Transverse colon (tissue), 4 donors: ENCODE results near the gene OMA1. TPM values are rescaled to one million over a fixed set of nuclear protein-coding genes. Genes with fewer than 3 reads are reported as not detected.

ENCODE experiments used
- DNase-seq: peaks from one replicate; pipeline ENCODE4 v3.0.0-alpha.2; 2019
- H3K27ac ChIP-seq, 4 donors: fragments of 200-600 bp; sonication (generic); 2 replicates each; pipeline ENCODE4 v1.5.1; 2016 to 2018; ENCODE audit warnings: inconsistent platforms in 4 of 4
- H3K27me3 ChIP-seq: fragments of 200-600 bp; sonication (generic); 2 replicates; pipeline ENCODE4 v1.5.1; 2017; ENCODE audit warnings: inconsistent platforms
- H3K36me3 ChIP-seq, 4 donors: fragments of 200-600 bp; sonication (generic); 2 replicates each; pipeline ENCODE4 v1.5.1; 2017 to 2019; ENCODE audit warnings: inconsistent platforms in 4 of 4
- H3K4me1 ChIP-seq, 4 donors: fragments of 200-600 bp; sonication (generic); 2 replicates each; pipeline ENCODE4 v1.5.1; 2017 to 2020; ENCODE audit warnings: inconsistent platforms in 4 of 4
- H3K4me3 ChIP-seq, 4 donors: fragments of 200-600 bp; sonication (generic); 1 replicate in 1 of 4; 2 replicates in 3 of 4; pipeline versions ENCODE4 v1.5.1 to v1.6.1; 2017 to 2019; ENCODE audit warnings: inconsistent platforms in 4 of 4
- H3K9me3 ChIP-seq, 2 donors: fragments of 200-600 bp; sonication (generic); 2 replicates each; pipeline ENCODE4 v1.5.1; 2017 to 2019; ENCODE audit warnings: inconsistent platforms in 2 of 2
- EP300 ChIP-seq: sonication (generic); formaldehyde crosslinking; IDR thresholded peaks from one replicate; pipeline ENCODE4 v1.6.1; 2017; ENCODE audit warnings: antibody characterized with exemption, low read depth
- POLR2A ChIP-seq: fragments of 450-650 bp; IDR thresholded peaks from one replicate; pipeline ENCODE4 v1.6.1; 2016; ENCODE audit warnings: antibody characterized with exemption, mild to moderate bottlenecking, moderate library complexity
- POLR2AphosphoS5 ChIP-seq, 3 donors: sonication (generic); formaldehyde crosslinking; IDR thresholded peaks; one replicate each; pipeline ENCODE4 v1.6.1; 2016; ENCODE audit warnings: antibody characterized with exemption in 3 of 3
- WGBS, 2 donors: methylation state at CpG; one replicate each; pipeline ENCODE4 v1.1.5; 2018; ENCODE audit warnings: low coverage in 1 of 2; 5-methylcytosine and 5-hydroxymethylcytosine counted together
- in situ Hi-C, 4 donors: fragments of 200-750 bp; cut with MboI; loops; one replicate each; pipeline versions ENCODE4 v1.15.0 to v1.15.1; 2017; ENCODE audit warnings: low sequenced_read_pairs in 3 of 4, low pct_ligation_motif_present in 1 of 4, low pct_unique_long_range_greater_than_20kb in 1 of 4
- intact Hi-C: fragments of 100-400 bp; cut with DNase I; formaldehyde crosslinking; loops from one replicate; pipeline ENCODE4 v1.15.1; 2023; ENCODE audit warnings: low total_unique reads
- total RNA-seq, 4 donors: library from RNA; depleted of rRNA; stranded (reverse); fragments of >200 nt; gene quantifications; one replicate each; pipeline ENCODE4 v1.1.0, GENCODE V29; 2016
- TF ChIP-seq, protein P1 (sequence below), 5 experiments: fragments of 200-600 bp in 3 of 5; fragments of 450-650 bp in 2 of 5; sonication (generic) in 3 of 5; IDR thresholded peaks; 1 replicate in 2 of 5; 2 replicates in 3 of 5; pipeline ENCODE4 v1.5.1; 2016 to 2017; ENCODE audit warnings: antibody characterized with exemption in 5 of 5, inconsistent platforms in 3 of 5, mild to moderate bottlenecking in 2 of 5, moderate library complexity in 1 of 5

OMA1 gene
- total RNA-seq, 4 donors from 2014 or later: 6.4 to 29.4 (median 20.0) TPM

DNA sequence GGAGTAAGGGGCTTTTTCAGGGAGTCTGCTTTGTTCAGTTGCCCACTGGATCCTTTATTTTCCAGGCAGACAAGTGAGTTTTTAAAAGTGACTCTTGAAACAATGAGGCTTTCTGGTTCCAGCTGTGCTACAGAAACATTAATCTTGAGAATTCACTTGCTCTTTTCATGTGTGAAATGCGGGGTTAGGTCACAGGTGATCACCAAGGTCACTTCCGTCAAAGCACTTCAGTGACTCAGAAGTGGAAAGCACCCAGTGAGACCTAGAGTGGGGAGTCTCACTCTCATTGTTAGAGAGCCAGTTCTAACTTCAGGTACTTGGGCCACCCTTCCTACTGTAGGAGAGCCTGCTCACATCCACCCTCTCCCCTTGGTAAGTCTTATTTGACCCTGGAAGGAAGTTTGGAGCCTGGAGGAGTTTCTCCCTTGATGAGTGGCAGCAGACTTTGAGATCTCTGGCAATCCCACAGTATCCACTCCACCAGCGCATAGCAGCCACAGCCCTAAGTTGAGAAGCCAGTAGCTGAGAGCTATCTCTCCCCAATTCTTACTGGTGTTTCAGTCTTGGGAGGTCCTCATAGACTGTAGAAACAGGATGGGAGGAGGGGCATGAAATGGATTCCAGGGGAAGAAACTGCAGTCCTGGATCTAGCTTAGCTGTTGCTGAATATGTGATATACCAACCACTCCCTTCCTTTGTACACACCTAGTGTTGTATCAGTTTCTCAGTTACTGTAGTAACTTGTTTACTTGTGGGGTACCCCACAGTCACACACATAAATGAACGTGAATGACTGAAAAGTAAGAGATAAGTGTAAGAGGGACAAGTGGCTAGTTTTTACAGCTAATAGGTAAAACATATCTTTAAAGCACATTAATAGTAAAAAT is 27.4 kb upstream of the OMA1 start:
- WGBS, 2 donors: 58 to 71% methylated on average over 3 to 4 of the region's 4 CpGs
- Histone ChIP-seq H3K4me1 (peaks cover 0 to 23% (median 10%) of the 10 kb centered on the region in 4 donors), H3K4me3 (no peak overlapping the region), H3K27me3 (peaks cover 65% of the 10 kb centered on the region), H3K36me3 (no peaks in the 10 kb centered on the region), H3K27ac (no peak overlapping the region), H3K9me3 (no peaks in the 10 kb centered on the region)
- TF ChIP-seq POLR2AphosphoS5 (IDR thresholded peaks at IDR 0.05) (no peak), EP300 (no peak), POLR2A (no peak)
- TF ChIP-seq, protein P1, sequence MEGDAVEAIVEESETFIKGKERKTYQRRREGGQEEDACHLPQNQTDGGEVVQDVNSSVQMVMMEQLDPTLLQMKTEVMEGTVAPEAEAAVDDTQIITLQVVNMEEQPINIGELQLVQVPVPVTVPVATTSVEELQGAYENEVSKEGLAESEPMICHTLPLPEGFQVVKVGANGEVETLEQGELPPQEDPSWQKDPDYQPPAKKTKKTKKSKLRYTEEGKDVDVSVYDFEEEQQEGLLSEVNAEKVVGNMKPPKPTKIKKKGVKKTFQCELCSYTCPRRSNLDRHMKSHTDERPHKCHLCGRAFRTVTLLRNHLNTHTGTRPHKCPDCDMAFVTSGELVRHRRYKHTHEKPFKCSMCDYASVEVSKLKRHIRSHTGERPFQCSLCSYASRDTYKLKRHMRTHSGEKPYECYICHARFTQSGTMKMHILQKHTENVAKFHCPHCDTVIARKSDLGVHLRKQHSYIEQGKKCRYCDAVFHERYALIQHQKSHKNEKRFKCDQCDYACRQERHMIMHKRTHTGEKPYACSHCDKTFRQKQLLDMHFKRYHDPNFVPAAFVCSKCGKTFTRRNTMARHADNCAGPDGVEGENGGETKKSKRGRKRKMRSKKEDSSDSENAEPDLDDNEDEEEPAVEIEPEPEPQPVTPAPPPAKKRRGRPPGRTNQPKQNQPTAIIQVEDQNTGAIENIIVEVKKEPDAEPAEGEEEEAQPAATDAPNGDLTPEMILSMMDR (IDR thresholded peaks at IDR 0.05): no peak
- in situ Hi-C loops: no loop called here
- no peak for DNase-seq
- intact Hi-C loops: no loop called here

GRCh38 chr1:58573138-58573537 is 26.6 kb upstream of the OMA1 start:
- TF ChIP-seq EP300 (no peak), POLR2AphosphoS5 (IDR thresholded peaks at IDR 0.05) (no peak), POLR2A (no peak)
- TF ChIP-seq, protein P1 (IDR thresholded peaks at IDR 0.05): no peak
- intact Hi-C loops: no loop called here
- H3K27me3 ChIP-seq: peaks cover 60% of the 10 kb centered on the region
- H3K27ac ChIP-seq: no peak overlapping the region
- H3K9me3 ChIP-seq: no peaks in the 10 kb centered on the region
- no peaks in the 10 kb centered on the region for H3K36me3 ChIP-seq
- 72 to 78% methylated on average over 2 of the region's 2 CpGs for WGBS, 2 donors
- DNase-seq: no peak
- in situ Hi-C loops: no loop called here
- peaks cover 0 to 23% (median 10%) of the 10 kb centered on the region in 4 donors for H3K4me1 ChIP-seq
- H3K4me3 ChIP-seq: no peak overlapping the region

- intact Hi-C loops (no loop called here), in situ Hi-C loops (no loop called here)
- Histone ChIP-seq H3K4me3 (no peak overlapping the region), H3K36me3 (no peaks in the 10 kb centered on the region), H3K9me3 (no peaks in the 10 kb centered on the region), H3K27ac (no peak overlapping the region), H3K4me1 (peaks cover 0 to 18% (median 10%) of the 10 kb centered on the region in 4 donors), H3K27me3 (peaks cover 56% of the 10 kb centered on the region)
- TF ChIP-seq, protein P1 (IDR thresholded peaks at IDR 0.05): no peak
- TF ChIP-seq POLR2A (no peak), POLR2AphosphoS5 (IDR thresholded peaks at IDR 0.05) (no peak), EP300 (no peak)
- 58 to 83% methylated on average over 1 to 2 of the region's 2 CpGs for WGBS, 2 donors
- DNase-seq: no peak
Measured at GRCh38 chr1:58572690-58573089, 26.2 kb upstream of the OMA1 start.

- Histone ChIP-seq H3K4me3 (no peak overlapping the region), H3K27me3 (peaks cover 45% of the 10 kb centered on the region), H3K36me3 (no peaks in the 10 kb centered on the region), H3K27ac (no peak overlapping the region), H3K9me3 (no peaks in the 10 kb centered on the region), H3K4me1 (peaks cover 0 to 8% (median 3%) of the 10 kb centered on the region in 4 donors)
- TF ChIP-seq, protein P1 (IDR thresholded peaks at IDR 0.05): no peak
- TF ChIP-seq POLR2AphosphoS5 (IDR thresholded peaks at IDR 0.05) (no peak), EP300 (no peak), POLR2A (no peak)
- in situ Hi-C loops (no loop called here), intact Hi-C loops (no loop called here)
- no peak for DNase-seq
Measured at GRCh38 chr1:58571616-58572015, 25.1 kb upstream of the OMA1 start.
